ENCODE measurements around the gene LRRC43. TPM values are rescaled to one million over a fixed set of nuclear protein-coding genes. Genes with fewer than 3 reads are reported as not detected.
"Not testable (repeated sequence)": the region's sequence is repeated elsewhere in the genome, so short reads cannot be mapped to it uniquely, and the experiment has no call there.

LRRC43 gene
- total RNA-seq, 2 experiments from 2014 or later, result not detected

- H2AFZ ChIP-seq (ENCODE audit: low read length), result no peak within 1 kb of the TSS
- intact Hi-C loops (cut with micrococcal nuclease; ENCODE audit: unreplicated experiment), result no loop called here
- ChIA-PET CTCF (ENCODE audit: unreplicated experiment) (no interaction called here), POLR2A (no interaction called here)
- no peaks in the 10 kb centered on the region for H3K36me3 ChIP-seq (ENCODE audit: insufficient read depth, low read length)
- TF ChIP-seq, protein P1, sequence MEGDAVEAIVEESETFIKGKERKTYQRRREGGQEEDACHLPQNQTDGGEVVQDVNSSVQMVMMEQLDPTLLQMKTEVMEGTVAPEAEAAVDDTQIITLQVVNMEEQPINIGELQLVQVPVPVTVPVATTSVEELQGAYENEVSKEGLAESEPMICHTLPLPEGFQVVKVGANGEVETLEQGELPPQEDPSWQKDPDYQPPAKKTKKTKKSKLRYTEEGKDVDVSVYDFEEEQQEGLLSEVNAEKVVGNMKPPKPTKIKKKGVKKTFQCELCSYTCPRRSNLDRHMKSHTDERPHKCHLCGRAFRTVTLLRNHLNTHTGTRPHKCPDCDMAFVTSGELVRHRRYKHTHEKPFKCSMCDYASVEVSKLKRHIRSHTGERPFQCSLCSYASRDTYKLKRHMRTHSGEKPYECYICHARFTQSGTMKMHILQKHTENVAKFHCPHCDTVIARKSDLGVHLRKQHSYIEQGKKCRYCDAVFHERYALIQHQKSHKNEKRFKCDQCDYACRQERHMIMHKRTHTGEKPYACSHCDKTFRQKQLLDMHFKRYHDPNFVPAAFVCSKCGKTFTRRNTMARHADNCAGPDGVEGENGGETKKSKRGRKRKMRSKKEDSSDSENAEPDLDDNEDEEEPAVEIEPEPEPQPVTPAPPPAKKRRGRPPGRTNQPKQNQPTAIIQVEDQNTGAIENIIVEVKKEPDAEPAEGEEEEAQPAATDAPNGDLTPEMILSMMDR (conservative IDR thresholded peaks at IDR 0.05; ENCODE audit: low read length), result no peak
- no peak for TF ChIP-seq EZH2phosphoT487 (IDR thresholded peaks at IDR 0.05; ENCODE audit: borderline replicate concordance, low read depth, low read length)
- H3K4me2 ChIP-seq (ENCODE audit: low read length), result no peak within 1 kb of the TSS
- no peak within 1 kb of the TSS for H3K27ac ChIP-seq (ENCODE audit: low read depth, low read length, poor library complexity, severe bottlenecking)
- no peak for DNase-seq (ENCODE audit: low spot score)
- no peak within 1 kb of the TSS for H3K4me3 ChIP-seq (ENCODE audit: low read depth, low read length, poor library complexity, severe bottlenecking)
- no peaks in the 10 kb centered on the region for H3K79me2 ChIP-seq (ENCODE audit: insufficient read depth, low read depth, low read length)
- H3K4me1 ChIP-seq (ENCODE audit: insufficient read depth, low read length, poor library complexity, severe bottlenecking), result no peaks in the 10 kb centered on the region
- no peaks in the 10 kb centered on the region for H3K9me2 ChIP-seq (ENCODE audit: insufficient read depth, low read length)
- BruUV-seq (replicated peaks), result no TSS peak
- H4K20me1 ChIP-seq (ENCODE audit: insufficient read depth, low read length), result no peaks in the 10 kb centered on the region
- no peaks in the 10 kb centered on the region for H3K9me3 ChIP-seq (ENCODE audit: low read length)
Measured at GRCh38 chr12:122174155-122174845, 8.6 kb upstream of the LRRC43 start, which contains the start of gene IL31. IL31 (minus strand) TSS chr12:122174221; CDS start chr12:122174172, 49 bp downstream.

- H3K9me3 ChIP-seq (ENCODE audit: low read length); H3K4me2 ChIP-seq (ENCODE audit: low read length); H3K4me1 ChIP-seq (ENCODE audit: insufficient read depth, low read length, poor library complexity, severe bottlenecking); H3K79me2 ChIP-seq (ENCODE audit: insufficient read depth, low read depth, low read length); H3K9me2 ChIP-seq (ENCODE audit: insufficient read depth, low read length); CTCF ChIA-PET (ENCODE audit: unreplicated experiment); intact Hi-C loops (cut with micrococcal nuclease; ENCODE audit: unreplicated experiment); H3K27ac ChIP-seq (ENCODE audit: low read depth, low read length, poor library complexity, severe bottlenecking); H4K20me1 ChIP-seq (ENCODE audit: insufficient read depth, low read length); DNase-seq (ENCODE audit: low spot score); H3K36me3 ChIP-seq (ENCODE audit: insufficient read depth, low read length); POLR2A ChIA-PET; H3K4me3 ChIP-seq (ENCODE audit: low read depth, low read length, poor library complexity, severe bottlenecking); BruUV-seq (replicated peaks); H2AFZ ChIP-seq (ENCODE audit: low read length): not testable (repeated sequence)
Measured at GRCh38 chr12:122176473-122176872, 6.5 kb upstream of the LRRC43 start.

GRCh38 chr12:122183588-122183940 lies 641 bp downstream of the LRRC43 start:
- CTCF ChIA-PET (ENCODE audit: unreplicated experiment), result no interaction called here
- H3K4me2 ChIP-seq (ENCODE audit: low read length), result no peak overlapping the region; the same call in 1 of the 2 replicates
- H3K4me3 ChIP-seq (ENCODE audit: low read depth, low read length, poor library complexity, severe bottlenecking), result no peak overlapping the region

More at GRCh38 chr12:122183588-122183940, 641 bp downstream of the LRRC43 start:
- no peaks in the 10 kb centered on the region for H3K9me3 ChIP-seq (ENCODE audit: low read length)
- H3K79me2 ChIP-seq (ENCODE audit: insufficient read depth, low read depth, low read length), result no peaks in the 10 kb centered on the region
- H3K9me2 ChIP-seq (ENCODE audit: insufficient read depth, low read length), result no peaks in the 10 kb centered on the region
- no peak overlapping the region for H3K27ac ChIP-seq (ENCODE audit: low read depth, low read length, poor library complexity, severe bottlenecking)
- POLR2A ChIA-PET, result interaction anchor here (0.6 kb wide), 1 partner anchor 85 kb away, joined by 3 read pairs; no protein-coding TSS in a partner anchor
- H3K4me1 ChIP-seq (ENCODE audit: insufficient read depth, low read length, poor library complexity, severe bottlenecking), result no peaks in the 10 kb centered on the region
- intact Hi-C loops (cut with micrococcal nuclease; ENCODE audit: unreplicated experiment), result no loop called here
- no TSS peak for BruUV-seq (replicated peaks)
- no peaks in the 10 kb centered on the region for H4K20me1 ChIP-seq (ENCODE audit: insufficient read depth, low read length)
- no peak overlapping the region for H2AFZ ChIP-seq (ENCODE audit: low read length)
- TF ChIP-seq EZH2phosphoT487 (IDR thresholded peaks at IDR 0.05; ENCODE audit: borderline replicate concordance, low read depth, low read length), result no peak
- no peaks in the 10 kb centered on the region for H3K36me3 ChIP-seq (ENCODE audit: insufficient read depth, low read length)
- no peak for DNase-seq (ENCODE audit: low spot score)

Measured in OCI-LY7 (cell line).